ENCODE measurements around the gene KRT1. TPM values are rescaled to one million over a fixed set of nuclear protein-coding genes. Genes with fewer than 3 reads are reported as not detected.

KRT1 gene
- not detected for total RNA-seq (ENCODE audit: unreplicated experiment)
- long read RNA-seq: 0 reads

DNA sequence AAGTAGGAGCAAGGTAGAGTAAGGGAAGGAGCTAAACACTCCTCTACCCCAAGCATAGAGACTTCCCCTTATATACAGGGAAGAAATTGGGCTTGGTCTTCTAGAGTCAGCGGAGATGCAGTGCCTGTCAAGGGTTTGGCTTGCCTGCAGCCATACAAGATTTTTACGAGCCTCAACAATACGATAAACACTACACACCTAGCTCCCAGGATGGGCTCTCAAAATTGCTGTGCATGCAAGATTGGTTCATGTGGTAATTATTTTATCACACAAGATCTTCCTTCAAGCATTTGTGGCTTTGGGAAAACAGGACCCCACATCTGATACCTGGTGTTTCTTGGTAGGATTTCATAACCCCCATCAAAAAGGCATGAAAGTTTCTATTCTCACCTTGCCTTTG, at the start of gene KRT1:
KRT1 (minus strand) TSS at position 45 of the 400 bp plus-strand sequence. CDS start 59 bp downstream, outside the sequence.
- Mint-ChIP-seq H3K27ac (ENCODE audit: unreplicated experiment) (no peak within 1 kb of the TSS), H3K4me3 (ENCODE audit: unreplicated experiment) (no peak within 1 kb of the TSS), H3K36me3 (ENCODE audit: unreplicated experiment) (no peaks in the 10 kb centered on the region), H3K27me3 (ENCODE audit: unreplicated experiment) (peaks cover 7% of the 10 kb centered on the region), H3K4me1 (ENCODE audit: low read depth, unreplicated experiment) (no peaks in the 10 kb centered on the region), H3K9me3 (ENCODE audit: unreplicated experiment) (peaks cover 3% of the 10 kb centered on the region)
- TF ChIP-seq, protein P1, sequence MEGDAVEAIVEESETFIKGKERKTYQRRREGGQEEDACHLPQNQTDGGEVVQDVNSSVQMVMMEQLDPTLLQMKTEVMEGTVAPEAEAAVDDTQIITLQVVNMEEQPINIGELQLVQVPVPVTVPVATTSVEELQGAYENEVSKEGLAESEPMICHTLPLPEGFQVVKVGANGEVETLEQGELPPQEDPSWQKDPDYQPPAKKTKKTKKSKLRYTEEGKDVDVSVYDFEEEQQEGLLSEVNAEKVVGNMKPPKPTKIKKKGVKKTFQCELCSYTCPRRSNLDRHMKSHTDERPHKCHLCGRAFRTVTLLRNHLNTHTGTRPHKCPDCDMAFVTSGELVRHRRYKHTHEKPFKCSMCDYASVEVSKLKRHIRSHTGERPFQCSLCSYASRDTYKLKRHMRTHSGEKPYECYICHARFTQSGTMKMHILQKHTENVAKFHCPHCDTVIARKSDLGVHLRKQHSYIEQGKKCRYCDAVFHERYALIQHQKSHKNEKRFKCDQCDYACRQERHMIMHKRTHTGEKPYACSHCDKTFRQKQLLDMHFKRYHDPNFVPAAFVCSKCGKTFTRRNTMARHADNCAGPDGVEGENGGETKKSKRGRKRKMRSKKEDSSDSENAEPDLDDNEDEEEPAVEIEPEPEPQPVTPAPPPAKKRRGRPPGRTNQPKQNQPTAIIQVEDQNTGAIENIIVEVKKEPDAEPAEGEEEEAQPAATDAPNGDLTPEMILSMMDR (IDR thresholded peaks at IDR 0.05; ENCODE audit: partially characterized antibody, unreplicated experiment): no peak
- DNase-seq: no peak

DNA sequence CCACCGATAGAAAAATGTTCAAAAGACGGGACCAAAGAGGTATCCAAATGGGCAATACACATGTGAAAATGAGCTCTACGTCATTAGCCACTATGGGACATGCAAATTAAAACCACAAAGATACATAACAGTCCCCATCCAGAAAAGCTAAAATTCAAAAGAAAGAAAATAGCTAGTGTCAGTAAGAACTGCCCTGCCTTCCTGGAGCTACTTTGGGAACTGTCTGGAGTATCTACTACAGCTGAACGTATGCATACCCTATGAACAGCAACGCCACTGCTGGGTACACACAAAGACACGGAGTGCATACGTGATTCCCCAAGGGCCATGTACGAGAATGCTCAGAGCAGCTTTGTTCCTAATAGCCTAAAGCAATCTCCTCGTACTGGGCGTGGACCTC, 48.9 kb upstream of the KRT1 start:
- H3K4me1 Mint-ChIP-seq (ENCODE audit: low read depth, unreplicated experiment): no peaks in the 10 kb centered on the region
- DNase-seq: no peak
- TF ChIP-seq, protein P1 (IDR thresholded peaks at IDR 0.05; ENCODE audit: partially characterized antibody, unreplicated experiment): no peak
- H3K27me3 Mint-ChIP-seq (ENCODE audit: unreplicated experiment): peaks cover 7% of the 10 kb centered on the region
- peaks cover 3% of the 10 kb centered on the region for H3K36me3 Mint-ChIP-seq (ENCODE audit: unreplicated experiment)
- no peak overlapping the region for H3K27ac Mint-ChIP-seq (ENCODE audit: unreplicated experiment)
- H3K9me3 Mint-ChIP-seq (ENCODE audit: unreplicated experiment): peaks cover 2% of the 10 kb centered on the region
- no peak overlapping the region for H3K4me3 Mint-ChIP-seq (ENCODE audit: unreplicated experiment)

DNA sequence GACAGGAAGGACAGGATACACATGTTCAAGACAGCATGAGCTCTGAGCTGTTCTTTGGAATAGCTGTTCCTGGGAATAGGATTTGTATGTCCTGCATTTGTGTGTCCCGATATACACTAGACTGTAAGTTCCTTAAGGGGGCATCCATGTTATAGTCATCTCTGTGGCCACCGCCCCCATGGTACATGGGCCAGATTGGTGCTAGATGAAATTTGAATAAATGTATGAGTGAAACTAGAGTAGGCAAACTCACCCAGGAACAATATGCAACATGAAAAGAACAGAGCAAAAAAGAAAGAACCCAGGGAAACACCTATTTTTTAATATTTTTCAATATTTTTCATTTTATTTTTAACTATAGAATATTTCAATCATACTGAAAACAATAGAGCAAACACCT, 48.2 kb upstream of the KRT1 start:
- H3K27me3 Mint-ChIP-seq (ENCODE audit: unreplicated experiment): peaks cover 7% of the 10 kb centered on the region
- DNase-seq: no peak
- H3K9me3 Mint-ChIP-seq (ENCODE audit: unreplicated experiment): peaks cover 2% of the 10 kb centered on the region
- H3K27ac Mint-ChIP-seq (ENCODE audit: unreplicated experiment): no peak overlapping the region
- H3K4me1 Mint-ChIP-seq (ENCODE audit: low read depth, unreplicated experiment): no peaks in the 10 kb centered on the region
- H3K4me3 Mint-ChIP-seq (ENCODE audit: unreplicated experiment): no peak overlapping the region
- TF ChIP-seq, protein P1 (IDR thresholded peaks at IDR 0.05; ENCODE audit: partially characterized antibody, unreplicated experiment): no peak
- peaks cover 3% of the 10 kb centered on the region for H3K36me3 Mint-ChIP-seq (ENCODE audit: unreplicated experiment)

DNA sequence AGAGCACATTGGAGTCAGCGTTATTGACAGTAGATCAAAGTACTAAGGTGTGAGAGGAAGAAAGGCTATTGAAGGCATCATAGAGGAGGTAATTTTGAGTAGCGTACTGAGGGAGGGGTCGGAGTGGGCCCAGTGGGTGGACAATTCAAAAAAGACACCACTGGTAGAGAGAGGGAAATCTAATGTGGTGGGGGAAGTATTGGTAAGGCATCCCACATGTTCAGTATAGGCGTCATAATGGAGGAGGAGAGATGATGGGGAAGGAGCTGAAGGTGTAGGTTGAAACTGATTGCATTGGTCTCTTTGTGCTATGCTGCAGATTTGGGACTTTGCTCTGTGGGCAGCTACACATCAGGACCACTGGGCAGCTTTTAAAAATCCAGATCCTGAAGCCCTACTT, 46.8 kb upstream of the KRT1 start:
- H3K9me3 Mint-ChIP-seq (ENCODE audit: unreplicated experiment): peaks cover 6% of the 10 kb centered on the region
- no peaks in the 10 kb centered on the region for H3K4me1 Mint-ChIP-seq (ENCODE audit: low read depth, unreplicated experiment)
- H3K27ac Mint-ChIP-seq (ENCODE audit: unreplicated experiment): no peak overlapping the region
- H3K36me3 Mint-ChIP-seq (ENCODE audit: unreplicated experiment): peaks cover 3% of the 10 kb centered on the region
- no peak for DNase-seq
- peaks cover 5% of the 10 kb centered on the region for H3K27me3 Mint-ChIP-seq (ENCODE audit: unreplicated experiment)
- TF ChIP-seq, protein P1 (IDR thresholded peaks at IDR 0.05; ENCODE audit: partially characterized antibody, unreplicated experiment): no peak
- no peak overlapping the region for H3K4me3 Mint-ChIP-seq (ENCODE audit: unreplicated experiment)

DNA sequence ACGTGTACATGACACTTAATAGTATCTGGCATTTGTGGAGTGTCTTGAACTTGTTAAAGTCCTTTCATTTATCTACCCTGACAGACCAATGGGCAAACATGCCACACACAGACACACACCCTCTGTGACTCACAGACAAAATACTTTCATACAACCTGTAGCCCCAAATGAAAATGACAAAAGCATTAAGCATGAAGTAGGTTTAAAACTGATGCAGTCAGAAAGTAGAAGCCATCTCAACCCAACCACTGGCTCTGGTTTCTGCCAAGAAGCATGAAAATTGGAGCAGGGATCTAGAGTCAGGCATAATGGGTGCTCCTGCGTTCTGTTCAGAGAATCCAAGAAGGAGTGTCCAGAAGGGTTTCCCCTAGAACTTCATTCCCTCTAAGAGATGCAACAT, 46.2 kb upstream of the KRT1 start:
- Mint-ChIP-seq H3K4me1 (ENCODE audit: low read depth, unreplicated experiment) (no peaks in the 10 kb centered on the region), H3K27me3 (ENCODE audit: unreplicated experiment) (peaks cover 5% of the 10 kb centered on the region), H3K36me3 (ENCODE audit: unreplicated experiment) (no peaks in the 10 kb centered on the region), H3K27ac (ENCODE audit: unreplicated experiment) (no peak overlapping the region), H3K4me3 (ENCODE audit: unreplicated experiment) (no peak overlapping the region), H3K9me3 (ENCODE audit: unreplicated experiment) (peaks cover 6% of the 10 kb centered on the region)
- DNase-seq: no peak
- TF ChIP-seq, protein P1 (IDR thresholded peaks at IDR 0.05; ENCODE audit: partially characterized antibody, unreplicated experiment): no peak

Data from glutamatergic neuron (in vitro differentiated cells).